GM12878 (cell line): ENCODE results near the gene PRSS27. TPM values are rescaled to one million over a fixed set of nuclear protein-coding genes. Genes with fewer than 3 reads are reported as not detected.

ENCODE experiments used
- ATAC-seq: fragments of 200-7000 bp; cut with Tn5 transposase; 3 replicates; pipeline ENCODE4 v1.9.1; 2020; ENCODE audit warnings: mild to moderate bottlenecking, moderate library complexity
- BruUV-seq: library from RNA; stranded (reverse); fragments of 400-500 nt; replicated peaks from 2 replicates; lab custom pipeline; 2021; lab: Mats Ljungman, UMichigan
- CTCF ChIA-PET: fragments of 300-600 bp; sonication (Branson Sonifier 250); formaldehyde crosslinking; extraction: SDS; loops from one replicate; lab custom pipeline; 2021; ENCODE audit warnings: inconsistent platforms; lab: Yijun Ruan, JAX
- POLR2A ChIA-PET: fragments of 350-600 bp; formaldehyde crosslinking; extraction: SDS; loops from one replicate; lab custom pipeline; 2021; ENCODE audit warnings: inconsistent platforms; lab: Charles Lee
- RAD21 ChIA-PET: fragments of 300-600 bp; sonication (Branson Sonifier 250); formaldehyde crosslinking; loops from one replicate; lab custom pipeline; 2023; ENCODE audit warnings: antibody characterized with exemption; ENCODE audit not compliant: unreplicated experiment; lab: Charles Lee
- SMC1A ChIA-PET: fragments of 300-600 bp; sonication (Branson Sonifier 250); formaldehyde crosslinking; loops from one replicate; lab custom pipeline; 2023; ENCODE audit not compliant: unreplicated experiment, uncharacterized antibody; lab: Charles Lee
- DNase-seq: peaks from one replicate; pipeline ENCODE4 v3.0.0-alpha.2; 2011; ENCODE audit warnings: low read depth, low spot score
- FAIRE-seq: peaks from 3 replicates; lab custom pipeline; 2011; peaks lifted over from hg19 to GRCh38; lab: Jason Lieb, UNC
- H2AFZ ChIP-seq: 2 replicates; pipeline ENCODE4 v1.6.0; 2011; ENCODE audit warnings: low read depth, low read length, control low read depth; ENCODE audit not compliant: control insufficient read depth
- H3K27ac ChIP-seq: 2 replicates; pipeline ENCODE4 v1.5.1; 2011; ENCODE audit warnings: control low read depth; ENCODE audit not compliant: control insufficient read depth, insufficient read depth
- H3K27me3 ChIP-seq, 2 experiments: replicated peaks in 1 of 2; 2 replicates each; pipeline versions ENCODE4 v1.6.0 to v1.6.1; 2011; ENCODE audit warnings: low read length in 1 of 2; ENCODE audit not compliant: control insufficient read depth in 2 of 2, insufficient read depth in 2 of 2
- H3K36me3 ChIP-seq, 2 experiments: 2 replicates each; pipeline ENCODE4 v1.5.1; 2011; ENCODE audit warnings: low read length in 1 of 2; ENCODE audit not compliant: control insufficient read depth in 2 of 2, insufficient read depth in 2 of 2
- H3K4me1 ChIP-seq: 2 replicates; pipeline ENCODE4 v1.6.1; 2011; ENCODE audit warnings: mild to moderate bottlenecking, low read length, moderate library complexity, mixed read lengths; ENCODE audit not compliant: control insufficient read depth, insufficient read depth
- H3K4me2 ChIP-seq: 2 replicates; pipeline ENCODE4 v1.6.0; 2011; ENCODE audit warnings: control low read depth; ENCODE audit not compliant: control insufficient read depth, insufficient read depth
- H3K4me3 ChIP-seq: fragments of 200-600 bp; sonication (generic); 2 replicates; pipeline ENCODE4 v1.5.1; 2016
- H3K79me2 ChIP-seq: 2 replicates; pipeline ENCODE4 v1.6.0; 2011; ENCODE audit warnings: low read length; ENCODE audit not compliant: control insufficient read depth, insufficient read depth
- H3K9ac ChIP-seq: 2 replicates; pipeline ENCODE4 v1.8.0; 2011; ENCODE audit warnings: low read length, control low read depth, mixed read lengths; ENCODE audit not compliant: control insufficient read depth, insufficient read depth
- H3K9me3 ChIP-seq: replicated peaks from 3 replicates; pipeline ENCODE4 v1.5.1; 2011; ENCODE audit warnings: mild to moderate bottlenecking, low read length; ENCODE audit not compliant: control insufficient read depth, insufficient read depth
- H4K20me1 ChIP-seq: 2 replicates; pipeline ENCODE4 v1.6.0; 2011; ENCODE audit not compliant: control insufficient read depth, insufficient read depth
- ATF2 ChIP-seq: IDR thresholded peaks from 2 replicates; pipeline ENCODE4 v1.6.1; 2012; ENCODE audit warnings: low read length, inconsistent platforms
- FOS ChIP-seq: IDR thresholded peaks from 3 replicates; pipeline ENCODE4 v1.6.1; 2011; ENCODE audit warnings: borderline replicate concordance; ENCODE audit not compliant: insufficient read length; ENCODE audit errors: extremely low read depth
- HDAC6 ChIP-seq: fragments of 200-600 bp; sonication (generic); IDR thresholded peaks from one replicate; pipeline ENCODE4 v1.8.0; 2017; ENCODE audit warnings: antibody characterized with exemption; ENCODE audit not compliant: unreplicated experiment
- REST ChIP-seq: IDR thresholded peaks from 2 replicates; pipeline ENCODE4 v1.6.1; 2012; ENCODE audit warnings: mild to moderate bottlenecking, low read depth, low read length
- WGBS: methylation state at CpG from one replicate; pipeline ENCODE4 v1.1.6; 2016; ENCODE audit warnings: low lambda C conversion rate; ENCODE audit not compliant: insufficient replicate concordance, insufficient coverage; ENCODE audit errors: missing lambda C conversion rate; 5-methylcytosine and 5-hydroxymethylcytosine counted together
- in situ Hi-C: fragments of 300-500 bp; cut with MboI; formaldehyde crosslinking; loops from 9 replicates; pipeline ENCODE4 v1.14.3; 2018; ENCODE audit warnings: mixed read lengths
- intact Hi-C: fragments of 100-400 bp; cut with micrococcal nuclease; formaldehyde crosslinking; loops from one replicate; pipeline ENCODE4 v1.14.2; 2022; ENCODE audit not compliant: unreplicated experiment
- polyA plus RNA-seq, 11 experiments: library from polyadenylated mRNA; depleted of rRNA in 4 of 11; unstranded in 6 of 11; stranded (reverse) in 5 of 11; fragments of >200 nt; fragmentation: Nextera tagmentation in 4 of 11; fragmentation: Illumina TruSeq in 1 of 11; extraction: Ambion mirVana in 4 of 11; extraction: Trizol in 1 of 11; gene quantifications; 1 replicate in 1 of 11; 2 replicates in 10 of 11; pipeline versions ENCODE4 v1.2.1 to v1.2.3, GENCODE V29; 2011 to 2016; ENCODE audit warnings: inconsistent platforms in 2 of 11, missing spikeins in 2 of 11, low read depth in 1 of 11
- total RNA-seq, 4 experiments: library from RNA; depleted of rRNA in 3 of 4; stranded (reverse); fragments of >200 nt in 3 of 4; fragmentation: Illumina TruSeq in 1 of 4; extraction: Trizol in 1 of 4; gene quantifications; 2 replicates each; pipeline versions ENCODE4 v1.2.1 to v1.2.3, GENCODE V29; 2013 to 2021
- TF ChIP-seq, protein P1 (sequence below): fragments of 450-650 bp; IDR thresholded peaks from 2 replicates; pipeline ENCODE4 v1.6.1; 2017; ENCODE audit warnings: borderline replicate concordance
- TF ChIP-seq, protein P2 (sequence below): fragments of 450-650 bp; IDR thresholded peaks from 2 replicates; pipeline ENCODE4 v1.6.1; 2017; ENCODE audit warnings: mild to moderate bottlenecking, moderate library complexity

The PRSS27 gene
- total and polyA plus RNA-seq, 10 of the 15 experiments (the other 5 are each of a cell fraction or from before 2014, with no cell fraction given) = 0.18 to 1.8 (median 0.51) TPM; not detected in 2

DNA sequence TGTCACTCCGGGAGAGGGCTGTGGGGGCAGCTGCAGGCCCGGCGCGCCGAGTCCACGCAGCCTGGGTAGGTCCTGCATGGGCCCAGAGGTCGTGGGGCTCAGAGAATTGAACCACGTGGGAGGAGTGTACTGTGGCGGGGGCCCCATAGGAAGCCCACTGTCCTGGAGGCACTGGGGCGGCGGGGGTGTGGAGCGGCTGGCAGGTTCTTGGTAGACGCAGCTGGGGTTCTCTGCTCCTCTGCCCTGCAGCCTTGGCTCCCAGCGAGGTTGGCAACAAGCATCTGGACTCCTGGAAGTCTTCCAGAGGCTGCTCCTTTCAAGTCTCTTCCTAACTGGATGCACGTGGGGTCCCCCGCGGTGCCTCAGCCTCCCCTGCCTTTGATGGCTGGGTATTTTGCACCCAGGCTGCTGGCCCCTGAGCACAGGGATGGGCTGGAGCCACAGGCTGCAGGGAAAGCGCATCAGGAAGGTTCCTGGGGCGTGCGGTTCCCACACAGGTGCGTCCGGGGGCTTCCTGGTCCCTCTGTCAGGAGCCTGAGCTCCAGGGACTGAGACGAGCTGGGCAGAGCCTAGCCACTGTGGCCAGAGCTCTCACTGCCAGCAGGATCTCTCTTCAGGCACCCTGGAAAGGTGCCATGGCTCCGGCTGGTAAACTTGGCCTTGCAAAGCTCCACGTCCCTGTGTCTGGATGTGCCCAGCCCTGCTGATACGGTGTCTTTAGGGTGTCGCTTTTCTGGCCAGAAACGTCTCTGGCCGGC lies 28.4 kb downstream of the PRSS27 start:
- Histone ChIP-seq H3K27me3 (no peaks in the 10 kb centered on the region), H3K4me3 (no peak overlapping the region), H2AFZ (no peak overlapping the region), H3K79me2 (peaks cover 35% of the 10 kb centered on the region), H3K9me3 (no peaks in the 10 kb centered on the region), H3K4me2 (no peak overlapping the region), H3K4me1 (peaks cover 6% of the 10 kb centered on the region), H3K9ac (no peak overlapping the region), H3K36me3 (peaks cover 0 to 15% of the 10 kb centered on the region in 2 experiments; a peak in 2 of 4 replicates), H4K20me1 (peaks cover 7% of the 10 kb centered on the region; the same call in 1 of the 2 replicates), H3K27ac (no peak overlapping the region)
- RAD21 ChIA-PET = no interaction called here
- intact Hi-C loops = no loop called here
- no peak for TF ChIP-seq HDAC6
- TF ChIP-seq REST = no peak
- no peak for TF ChIP-seq ATF2
- TF ChIP-seq, protein P1, sequence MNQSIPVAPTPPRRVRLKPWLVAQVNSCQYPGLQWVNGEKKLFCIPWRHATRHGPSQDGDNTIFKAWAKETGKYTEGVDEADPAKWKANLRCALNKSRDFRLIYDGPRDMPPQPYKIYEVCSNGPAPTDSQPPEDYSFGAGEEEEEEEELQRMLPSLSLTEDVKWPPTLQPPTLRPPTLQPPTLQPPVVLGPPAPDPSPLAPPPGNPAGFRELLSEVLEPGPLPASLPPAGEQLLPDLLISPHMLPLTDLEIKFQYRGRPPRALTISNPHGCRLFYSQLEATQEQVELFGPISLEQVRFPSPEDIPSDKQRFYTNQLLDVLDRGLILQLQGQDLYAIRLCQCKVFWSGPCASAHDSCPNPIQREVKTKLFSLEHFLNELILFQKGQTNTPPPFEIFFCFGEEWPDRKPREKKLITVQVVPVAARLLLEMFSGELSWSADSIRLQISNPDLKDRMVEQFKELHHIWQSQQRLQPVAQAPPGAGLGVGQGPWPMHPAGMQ = no peak
- TF ChIP-seq, protein P2, sequence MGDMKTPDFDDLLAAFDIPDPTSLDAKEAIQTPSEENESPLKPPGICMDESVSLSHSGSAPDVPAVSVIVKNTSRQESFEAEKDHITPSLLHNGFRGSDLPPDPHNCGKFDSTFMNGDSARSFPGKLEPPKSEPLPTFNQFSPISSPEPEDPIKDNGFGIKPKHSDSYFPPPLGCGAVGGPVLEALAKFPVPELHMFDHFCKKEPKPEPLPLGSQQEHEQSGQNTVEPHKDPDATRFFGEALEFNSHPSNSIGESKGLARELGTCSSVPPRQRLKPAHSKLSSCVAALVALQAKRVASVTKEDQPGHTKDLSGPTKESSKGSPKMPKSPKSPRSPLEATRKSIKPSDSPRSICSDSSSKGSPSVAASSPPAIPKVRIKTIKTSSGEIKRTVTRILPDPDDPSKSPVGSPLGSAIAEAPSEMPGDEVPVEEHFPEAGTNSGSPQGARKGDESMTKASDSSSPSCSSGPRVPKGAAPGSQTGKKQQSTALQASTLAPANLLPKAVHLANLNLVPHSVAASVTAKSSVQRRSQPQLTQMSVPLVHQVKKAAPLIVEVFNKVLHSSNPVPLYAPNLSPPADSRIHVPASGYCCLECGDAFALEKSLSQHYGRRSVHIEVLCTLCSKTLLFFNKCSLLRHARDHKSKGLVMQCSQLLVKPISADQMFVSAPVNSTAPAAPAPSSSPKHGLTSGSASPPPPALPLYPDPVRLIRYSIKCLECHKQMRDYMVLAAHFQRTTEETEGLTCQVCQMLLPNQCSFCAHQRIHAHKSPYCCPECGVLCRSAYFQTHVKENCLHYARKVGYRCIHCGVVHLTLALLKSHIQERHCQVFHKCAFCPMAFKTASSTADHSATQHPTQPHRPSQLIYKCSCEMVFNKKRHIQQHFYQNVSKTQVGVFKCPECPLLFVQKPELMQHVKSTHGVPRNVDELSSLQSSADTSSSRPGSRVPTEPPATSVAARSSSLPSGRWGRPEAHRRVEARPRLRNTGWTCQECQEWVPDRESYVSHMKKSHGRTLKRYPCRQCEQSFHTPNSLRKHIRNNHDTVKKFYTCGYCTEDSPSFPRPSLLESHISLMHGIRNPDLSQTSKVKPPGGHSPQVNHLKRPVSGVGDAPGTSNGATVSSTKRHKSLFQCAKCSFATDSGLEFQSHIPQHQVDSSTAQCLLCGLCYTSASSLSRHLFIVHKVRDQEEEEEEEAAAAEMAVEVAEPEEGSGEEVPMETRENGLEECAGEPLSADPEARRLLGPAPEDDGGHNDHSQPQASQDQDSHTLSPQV = no peak
- TF ChIP-seq FOS = no peak
- SMC1A ChIA-PET = interaction anchor here (0.7 kb wide), 1 partner anchor 59 kb away, joined by 3 read pairs; no protein-coding TSS in a partner anchor
- FAIRE-seq (no peak), ATAC-seq (no peak), DNase-seq (no peak)
- CTCF ChIA-PET = no interaction called here
- POLR2A ChIA-PET = no interaction called here
- in situ Hi-C loops = no loop called here
- BruUV-seq = no TSS peak
- 92% methylated on average over 29 of the region's 29 CpGs for WGBS
